HG03097 (cell line): ENCODE data around the gene PFDN2.
"Not testable (repeated sequence)": the region's sequence is repeated elsewhere in the genome, so short reads cannot be mapped to it uniquely, and the experiment has no call there.

Experiments
- ATAC-seq: cut with Tn5 transposase; IDR thresholded peaks from one replicate; pipeline ENCODE4 v1.9.1; 2021; ENCODE audit not compliant: unreplicated experiment, low FRiP score

The PFDN2 gene

DNA sequence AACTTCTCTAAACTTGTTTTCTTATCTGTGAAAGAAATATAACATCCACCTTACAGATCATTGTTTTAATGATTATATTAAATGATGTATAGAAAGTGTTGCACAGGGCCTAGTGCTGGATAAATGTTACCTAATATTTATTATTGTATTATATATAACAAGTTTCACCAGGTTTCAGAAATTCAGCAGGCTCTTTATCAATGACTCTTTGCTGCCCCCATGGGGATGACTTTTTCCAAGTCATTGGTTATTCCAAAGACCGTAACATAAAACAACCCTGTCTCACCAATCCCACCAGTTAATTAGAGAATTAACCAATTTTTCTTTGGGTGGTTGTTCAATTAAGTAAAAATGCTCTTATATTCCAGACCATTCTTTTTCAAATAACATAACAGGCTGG is 21.9 kb upstream of the PFDN2 start:
- no peak for ATAC-seq

DNA sequence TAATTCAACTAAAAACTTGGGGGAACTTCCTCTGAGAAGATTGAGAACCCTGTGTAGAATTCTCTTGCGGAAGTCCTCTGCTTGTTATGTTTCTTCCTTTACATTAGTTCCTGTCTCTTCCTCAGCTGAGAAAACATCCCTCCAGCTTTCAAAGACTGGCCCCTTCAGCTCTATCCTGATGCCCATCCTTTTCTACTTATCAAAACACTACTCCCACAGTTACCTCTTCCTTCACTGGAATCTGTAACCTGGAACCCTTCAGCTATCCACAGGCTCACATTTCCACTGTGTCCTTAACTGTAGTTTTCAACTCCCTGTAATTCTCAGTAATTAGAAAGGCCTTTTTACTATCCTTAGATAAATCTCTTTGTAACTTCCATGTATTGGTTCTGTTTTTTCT is 20.6 kb upstream of the PFDN2 start:
- no peak for ATAC-seq

DNA sequence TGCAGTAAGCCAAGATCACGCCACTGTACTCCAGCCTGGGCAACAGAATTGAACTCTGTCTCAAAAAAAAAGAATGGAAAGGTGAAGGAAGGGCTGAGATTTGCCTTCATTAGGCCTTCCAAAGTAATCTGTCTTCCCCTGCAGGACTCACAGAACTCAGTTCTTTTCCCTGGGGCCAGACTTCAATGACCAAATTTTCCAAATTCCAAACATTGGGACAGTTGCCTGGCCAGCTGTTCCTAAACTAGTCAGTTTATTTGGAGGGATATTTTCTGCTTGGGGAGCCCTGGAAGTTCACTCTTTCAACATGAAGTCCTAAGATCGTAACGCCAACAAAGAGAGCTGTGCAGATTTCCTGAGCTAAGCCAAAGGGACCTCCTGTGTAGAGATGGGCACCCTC is 20.0 kb upstream of the PFDN2 start:
- no peak for ATAC-seq

DNA sequence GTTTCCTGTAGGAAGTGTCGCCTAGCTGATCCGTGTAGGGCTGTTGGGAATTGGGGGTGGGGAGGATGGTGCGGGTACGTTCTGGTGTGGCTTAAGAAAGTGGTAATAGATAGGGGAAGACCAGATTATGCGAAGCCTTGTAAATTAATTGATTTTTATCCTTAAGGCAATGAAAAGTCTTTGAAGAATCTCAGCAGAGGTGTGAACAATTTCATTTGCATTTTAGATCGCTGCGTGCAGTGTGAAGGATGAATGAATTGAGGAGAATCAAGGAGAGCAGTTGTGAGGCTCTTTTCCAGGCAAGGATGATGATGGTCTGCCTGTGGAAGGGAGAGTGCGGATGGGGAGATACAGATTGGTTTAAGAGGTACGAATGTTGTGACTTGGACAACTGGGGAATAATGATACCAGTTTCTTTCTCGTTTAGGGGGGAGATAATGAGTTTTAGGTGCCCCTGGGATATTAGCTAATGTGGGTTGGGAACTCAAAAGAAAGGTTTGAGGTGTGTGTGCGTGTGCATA is 15.4 kb upstream of the PFDN2 start:
- no peak for ATAC-seq

DNA sequence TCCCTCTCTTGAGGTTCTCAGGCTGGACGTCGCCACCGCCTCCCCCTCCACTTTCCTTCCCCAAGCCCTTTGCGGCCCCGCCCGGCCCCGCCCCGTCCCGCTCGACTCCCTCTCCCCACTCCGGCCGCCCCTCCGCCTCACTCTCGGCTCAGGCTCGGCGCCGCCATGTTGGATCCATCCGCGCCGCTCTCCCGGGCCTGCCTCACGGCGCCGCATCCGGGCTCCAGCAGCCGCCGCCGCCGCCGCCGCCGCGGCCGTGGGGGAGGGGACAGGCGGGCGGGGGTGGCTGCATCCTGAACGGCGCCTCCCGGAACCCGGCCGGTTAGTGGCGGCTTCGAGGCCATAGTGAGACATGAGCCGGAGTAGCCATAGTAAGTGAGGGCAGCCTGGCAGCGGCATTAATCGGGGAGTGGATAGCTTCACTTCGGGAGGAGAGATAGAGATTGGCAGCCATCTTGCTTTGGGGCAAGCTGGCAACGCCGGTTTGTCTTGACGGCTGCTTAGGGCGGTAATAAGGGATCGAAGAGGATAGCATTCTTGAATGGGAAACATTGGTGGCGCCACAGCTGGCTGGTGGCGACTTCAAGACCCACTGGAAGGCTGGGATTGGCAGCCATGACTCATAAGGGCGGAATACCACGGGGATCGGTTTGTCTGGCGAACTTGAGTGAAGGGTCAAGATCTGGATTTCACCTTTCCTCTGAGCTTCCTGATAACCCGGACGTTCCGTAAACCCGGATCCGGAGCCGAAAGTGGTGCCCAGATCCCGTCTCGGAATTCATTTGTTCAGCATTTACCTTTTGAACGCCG is 14.8 kb upstream of the PFDN2 start, which contains the start of gene DEDD:
DEDD (minus strand) TSS at position 258 of the 810 bp plus-strand sequence. CDS start 8,205 bp downstream, outside the sequence.
- peak; percentile 92 for ATAC-seq

DNA sequence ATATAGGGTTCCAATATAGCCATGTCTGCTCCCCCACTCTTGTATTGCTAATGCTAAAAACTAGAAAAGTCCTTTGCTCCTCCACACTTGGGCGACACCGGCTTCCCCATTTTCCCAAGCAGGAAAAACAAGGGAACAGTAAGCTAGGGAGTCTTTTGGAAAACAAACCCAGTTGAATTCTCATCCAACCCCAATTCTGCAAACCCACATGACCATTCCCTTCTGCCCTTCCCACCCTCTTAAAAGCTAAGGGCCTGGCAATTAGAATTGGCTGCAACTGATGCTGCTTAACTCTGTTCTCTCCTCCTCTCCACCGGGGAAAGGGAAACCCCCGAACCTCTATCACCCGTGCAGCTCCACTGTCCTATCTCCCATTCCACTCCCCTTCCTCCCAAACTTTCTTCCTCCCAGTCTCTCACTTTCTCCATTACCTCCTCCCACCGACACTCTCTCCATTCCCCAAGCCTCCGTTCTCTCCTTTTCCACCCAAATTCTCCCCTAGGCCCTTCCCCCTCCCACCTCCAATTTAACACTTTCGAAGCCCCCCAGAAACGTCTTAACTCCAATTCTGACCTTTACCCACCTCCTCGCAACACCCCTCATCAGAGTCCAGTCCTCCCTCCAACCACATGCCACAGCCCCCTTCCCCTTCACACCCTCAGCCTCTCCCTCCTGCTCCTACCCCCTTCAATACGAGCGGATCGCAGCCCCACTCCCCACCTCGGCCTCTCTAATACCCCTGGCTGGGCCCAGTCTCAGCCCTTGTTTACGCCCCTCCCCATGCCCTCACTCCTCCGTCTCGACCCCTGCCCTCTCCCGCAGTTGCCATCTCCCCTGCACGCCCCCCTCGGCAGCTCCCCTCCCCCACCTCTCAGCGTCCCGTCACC is 13.9 kb upstream of the PFDN2 start:
- no peak for ATAC-seq

DNA sequence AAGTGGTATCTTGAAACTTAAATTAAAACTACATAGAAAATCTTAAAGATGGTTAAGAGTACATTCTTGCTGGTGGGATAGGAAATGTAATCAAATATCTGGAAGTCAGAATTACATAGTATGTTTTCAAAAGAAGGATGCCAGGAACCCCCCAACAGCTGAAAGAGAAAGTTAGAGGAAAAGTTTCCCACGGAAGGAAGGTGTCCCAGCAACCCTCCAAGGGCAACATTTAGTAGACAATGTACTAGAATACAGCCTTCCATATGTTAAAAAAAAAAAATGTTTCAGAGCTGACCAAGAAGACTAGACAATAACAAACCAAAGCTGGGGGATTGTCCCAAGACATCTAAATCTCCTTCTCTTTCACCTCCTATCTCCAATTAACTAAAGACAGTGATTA is 12.4 kb upstream of the PFDN2 start:
- ATAC-seq, result no peak

DNA sequence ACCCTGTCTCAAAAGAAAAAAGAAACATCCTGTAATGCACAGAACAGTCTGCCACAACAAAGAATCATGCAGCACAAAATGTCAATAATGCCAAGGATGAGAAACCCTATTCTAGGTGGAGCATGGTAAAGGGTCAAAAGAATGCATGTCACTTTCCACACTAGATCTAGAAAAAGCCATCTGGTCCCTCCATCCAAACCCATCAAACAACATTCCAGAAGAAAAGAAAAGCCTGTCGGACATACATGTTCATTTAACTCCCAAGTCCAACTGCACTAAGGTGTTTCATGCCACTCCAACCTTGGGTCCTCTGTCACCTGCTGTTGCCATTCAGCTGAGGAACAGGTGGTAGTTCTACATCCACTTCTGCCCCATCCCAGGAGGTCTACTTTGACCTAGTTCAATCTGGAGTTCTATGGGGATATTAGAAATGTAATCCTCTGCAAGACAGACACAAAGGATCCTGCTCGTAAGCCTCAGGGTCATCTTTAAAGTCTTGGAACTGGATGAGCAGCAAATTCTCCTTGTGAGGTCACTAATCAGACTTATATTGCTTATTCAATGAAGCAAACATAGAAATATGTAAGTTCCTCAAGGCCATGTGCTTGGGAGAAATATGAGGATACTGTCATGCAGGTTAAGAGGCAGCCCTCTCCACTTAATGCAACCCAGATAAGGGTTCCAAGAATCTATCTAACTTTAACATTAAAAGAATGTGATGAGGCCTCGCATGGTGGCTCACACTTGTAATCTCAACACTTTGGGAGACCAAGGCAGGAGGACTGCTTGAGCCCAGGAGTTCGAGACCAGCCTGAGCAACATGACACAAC is 11.0 kb upstream of the PFDN2 start:
- no peak for ATAC-seq

DNA sequence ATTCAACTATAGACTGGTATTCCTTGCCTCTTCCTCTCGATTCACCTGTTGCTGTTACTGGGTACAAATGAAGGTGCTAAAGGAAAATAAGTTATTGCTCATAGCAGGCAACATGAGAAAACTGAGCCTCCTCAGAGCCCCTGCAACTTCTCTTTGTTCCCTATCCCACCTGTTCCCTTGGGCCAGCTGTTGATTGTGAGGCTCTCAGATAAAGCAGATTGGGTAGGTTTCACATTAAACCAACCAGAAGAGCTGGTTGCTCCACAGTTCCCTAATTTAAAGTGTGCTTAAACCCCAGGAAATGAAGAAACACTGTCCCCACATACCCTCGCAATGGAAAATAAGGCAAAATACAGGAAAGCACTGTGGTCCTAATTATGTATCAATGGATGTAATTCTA is 9.8 kb upstream of the PFDN2 start:
- no peak for ATAC-seq

DNA sequence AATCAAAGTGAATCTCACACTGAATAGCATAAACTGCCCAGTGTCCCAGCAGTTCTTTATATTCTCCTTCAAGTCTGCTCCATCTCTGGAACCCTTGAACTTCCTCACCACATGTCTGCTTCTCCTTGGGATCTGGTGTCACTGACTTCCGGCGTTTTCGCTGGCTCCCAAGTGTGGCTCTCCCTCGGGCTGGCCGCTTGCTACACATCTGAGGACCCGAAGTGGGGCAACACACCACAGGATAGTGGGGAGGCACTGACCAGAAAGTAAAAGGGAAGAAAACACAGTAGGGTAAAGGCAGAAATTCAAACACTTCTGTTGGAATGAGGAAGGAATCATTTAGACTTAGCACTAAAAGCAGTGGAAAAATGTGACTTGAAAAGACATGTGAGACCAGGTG is 5.1 kb upstream of the PFDN2 start:
- no peak for ATAC-seq

DNA sequence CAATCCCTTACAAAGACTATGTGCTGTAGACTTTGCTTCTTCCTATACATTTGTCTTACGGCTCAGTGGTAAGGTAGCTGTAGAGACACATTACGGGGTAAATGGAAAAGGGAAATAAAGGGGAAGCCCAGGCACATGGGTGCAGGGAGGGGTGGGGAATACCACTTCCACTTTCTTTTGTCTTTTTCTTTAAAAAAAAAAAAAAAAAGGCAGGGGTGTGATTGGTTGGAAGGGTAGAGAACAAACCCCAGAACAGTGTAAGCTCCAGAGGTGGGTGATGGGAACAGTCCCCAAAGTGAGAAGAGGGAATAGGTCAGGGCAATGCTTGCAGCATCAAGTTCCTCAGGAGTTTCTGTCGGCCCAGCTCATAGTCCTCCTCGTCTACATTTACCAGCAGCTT is 4.0 kb upstream of the PFDN2 start:
- ATAC-seq, result no peak

DNA sequence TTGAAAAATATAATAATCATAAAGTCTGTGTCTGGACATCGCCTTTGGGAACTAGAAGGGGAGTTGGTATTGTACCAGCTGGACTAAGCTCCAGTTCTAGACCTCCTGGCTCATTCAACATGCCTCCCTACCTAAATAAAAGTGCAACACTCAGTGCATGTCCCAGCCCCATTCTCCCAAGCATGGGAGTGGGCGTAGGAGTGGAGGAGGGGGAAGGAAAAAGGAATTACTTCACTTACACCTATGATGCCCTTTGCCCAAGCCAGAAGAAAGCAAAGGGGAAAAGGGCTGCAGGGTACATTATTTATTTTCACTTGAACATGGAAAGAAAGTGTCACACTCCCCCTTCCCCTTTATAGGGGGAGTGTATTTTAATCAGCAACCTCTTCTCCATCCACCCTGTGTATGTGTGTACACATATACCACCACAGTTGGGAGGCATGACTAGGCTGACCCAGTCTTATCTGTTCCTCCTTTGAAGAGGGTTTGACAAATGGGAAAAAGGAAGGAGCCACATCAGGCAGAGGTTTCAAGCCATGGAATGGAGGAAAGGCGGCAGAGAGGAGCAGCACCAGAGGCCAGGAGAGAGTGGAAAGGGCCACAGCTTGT is 3.3 kb upstream of the PFDN2 start:
- ATAC-seq, result no peak

DNA sequence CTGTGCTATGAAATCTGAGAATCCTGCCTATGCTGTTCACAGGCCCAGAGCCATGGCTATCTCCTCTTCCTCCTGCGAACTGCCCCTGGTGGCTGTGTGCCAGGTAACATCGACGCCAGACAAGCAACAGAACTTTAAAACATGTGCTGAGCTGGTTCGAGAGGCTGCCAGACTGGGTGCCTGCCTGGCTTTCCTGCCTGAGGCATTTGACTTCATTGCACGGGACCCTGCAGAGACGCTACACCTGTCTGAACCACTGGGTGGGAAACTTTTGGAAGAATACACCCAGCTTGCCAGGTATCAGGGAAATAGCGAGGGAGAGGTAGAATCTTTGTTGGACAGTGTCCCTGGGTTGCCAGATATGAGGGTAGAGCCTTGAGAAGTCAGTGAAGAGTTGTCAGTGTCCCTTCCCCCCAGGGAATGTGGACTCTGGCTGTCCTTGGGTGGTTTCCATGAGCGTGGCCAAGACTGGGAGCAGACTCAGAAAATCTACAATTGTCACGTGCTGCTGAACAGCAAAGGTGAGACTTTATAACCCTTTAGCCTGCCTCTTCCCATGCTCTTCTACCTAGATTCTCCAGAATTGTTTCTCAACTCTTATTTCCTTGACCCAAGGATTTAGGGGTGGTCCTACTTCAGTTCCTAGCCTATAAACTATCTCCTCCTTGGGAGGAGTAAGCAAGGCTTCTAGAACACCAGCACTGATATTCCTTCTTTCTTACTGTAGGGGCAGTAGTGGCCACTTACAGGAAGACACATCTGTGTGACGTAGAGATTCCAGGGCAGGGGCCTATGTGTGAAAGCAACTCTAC is 1.5 kb upstream of the PFDN2 start:
- ATAC-seq, result no peak

DNA sequence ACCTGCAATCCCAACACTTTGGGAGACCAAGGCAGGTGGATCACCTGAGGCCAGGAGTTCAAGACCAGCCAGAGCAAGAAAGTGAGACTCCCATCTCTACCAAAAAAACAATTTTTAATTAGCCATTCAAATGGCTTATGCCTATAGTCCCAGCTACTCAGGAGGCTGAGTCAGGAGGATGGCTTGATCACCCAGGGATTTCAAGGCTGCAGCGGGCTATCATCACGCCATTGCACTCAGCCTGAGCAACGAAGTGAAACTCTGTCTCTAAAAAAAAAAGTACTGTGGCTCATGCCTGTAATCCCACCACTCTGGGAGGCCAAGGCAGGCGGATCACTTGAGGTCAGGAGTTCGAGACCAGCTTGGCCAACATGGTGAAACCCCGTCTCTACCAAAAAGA is 1.9 kb downstream of the PFDN2 start:
- not testable (repeated sequence) for ATAC-seq

DNA sequence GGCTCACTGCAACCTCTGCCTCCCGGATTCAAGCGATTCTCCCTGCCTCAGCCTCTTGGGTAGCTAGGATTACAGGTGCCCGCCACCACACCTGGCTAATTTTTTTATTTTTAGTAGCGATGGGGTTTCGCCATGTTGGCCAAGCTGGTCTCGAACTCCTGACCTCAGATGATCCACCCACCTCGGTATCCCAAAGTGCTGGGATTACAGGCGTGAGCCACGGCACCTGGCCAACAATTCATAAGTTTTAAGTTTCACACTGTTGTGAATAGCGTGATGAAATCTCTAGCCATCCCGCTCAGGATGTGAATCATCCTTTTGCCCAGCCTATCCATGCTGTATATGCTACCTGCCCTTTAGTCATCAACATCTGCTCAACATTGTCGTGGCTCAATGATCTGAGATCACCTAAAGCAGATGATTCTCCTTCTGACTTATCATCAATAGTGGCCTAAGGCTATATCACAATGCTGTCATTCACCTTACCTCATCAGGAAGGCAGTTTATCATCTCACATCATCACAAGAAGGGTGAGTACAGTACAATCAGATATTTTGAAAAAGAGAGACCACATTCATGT is 2.6 kb downstream of the PFDN2 start:
- no peak for ATAC-seq

DNA sequence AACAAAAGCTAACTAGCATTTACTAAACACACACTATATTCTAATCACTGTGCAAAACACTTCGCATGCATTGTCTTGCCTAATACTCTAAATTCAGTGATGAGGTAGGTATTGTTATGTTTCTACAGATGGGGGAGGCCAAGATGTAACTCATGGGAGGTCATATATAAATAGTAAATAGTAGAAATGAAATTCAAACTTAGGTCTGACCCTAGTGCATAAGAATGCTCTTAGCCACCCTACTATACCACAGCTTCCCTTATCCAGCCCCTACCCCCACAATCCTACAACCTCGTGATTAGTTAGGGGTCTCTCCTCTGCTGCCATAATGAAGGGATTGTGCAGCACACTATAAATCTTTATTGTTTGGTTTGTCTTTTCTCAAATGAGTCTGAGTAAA is 3.3 kb downstream of the PFDN2 start:
- ATAC-seq, result no peak

DNA sequence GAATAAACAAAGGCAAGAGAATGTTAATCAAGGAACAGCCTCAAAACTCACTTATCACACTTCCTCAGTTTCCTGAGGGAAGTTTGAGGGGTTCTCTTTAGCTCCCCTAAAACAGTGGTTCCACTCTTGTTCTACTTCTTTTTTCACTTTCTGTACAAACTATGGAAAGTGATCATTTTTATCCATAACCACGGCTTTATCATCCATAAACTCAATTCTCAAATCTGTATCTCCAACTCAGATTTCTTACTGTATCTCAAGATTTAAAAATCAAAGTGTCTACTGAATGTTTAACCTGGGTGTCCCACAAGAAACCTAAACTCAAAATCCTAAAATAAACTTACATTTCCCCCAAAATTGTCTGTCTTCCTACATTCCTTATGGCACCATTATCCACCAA is 3.9 kb downstream of the PFDN2 start:
- ATAC-seq, result no peak

DNA sequence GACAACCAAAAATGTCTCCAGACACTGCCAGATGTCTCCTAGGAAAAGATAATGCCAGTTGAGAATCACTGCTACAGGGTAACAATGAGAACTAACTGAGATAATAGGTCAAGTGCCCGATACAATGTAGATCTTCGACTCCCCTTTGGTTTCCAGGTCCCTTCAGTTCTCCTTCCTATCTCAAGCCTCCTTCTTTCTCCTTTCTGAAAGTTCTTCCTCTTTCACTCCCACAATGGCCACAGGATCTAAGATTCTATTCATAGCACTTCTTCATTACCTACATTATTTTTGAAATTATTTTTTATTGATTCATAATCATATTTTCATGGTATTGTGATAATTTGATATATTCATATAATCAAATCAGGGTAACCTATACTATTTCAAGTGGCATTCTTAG is 6.3 kb downstream of the PFDN2 start:
- ATAC-seq, result no peak

DNA sequence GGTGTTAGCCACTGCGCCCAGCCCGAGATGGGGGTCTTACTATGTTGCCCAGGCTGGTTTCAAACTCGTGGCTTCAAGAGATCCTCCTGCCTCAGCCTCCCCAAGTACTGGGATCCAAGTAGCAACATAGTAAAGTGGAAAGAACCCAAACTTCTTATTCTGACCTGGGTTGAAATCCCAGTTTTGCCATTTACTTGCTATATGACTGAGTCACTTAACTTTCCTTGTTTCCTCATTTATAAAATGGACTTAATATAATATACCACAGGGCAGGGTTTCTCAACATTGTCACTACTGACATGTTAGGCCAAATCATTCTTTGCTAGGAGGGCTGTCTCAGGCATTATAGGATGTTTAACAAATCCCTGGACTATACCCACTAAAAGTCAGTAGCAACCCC is 6.7 kb downstream of the PFDN2 start:
- ATAC-seq, result no peak
